K562 (cell line): ENCODE measurements around the gene EPB42. TPM values are rescaled to one million over a fixed set of nuclear protein-coding genes. Genes with fewer than 3 reads are reported as not detected.

Experiments used
- ATAC-seq: fragments of 200-7000 bp; cut with Tn5 transposase; 3 replicates; pipeline ENCODE4 v1.9.1; 2020; ENCODE audit warnings: moderate library complexity
- BruUV-seq: library from RNA; stranded (reverse); fragments of 400-500 nt; replicated peaks from 2 replicates; lab custom pipeline; 2021; lab: Mats Ljungman, UMichigan
- CTCF ChIA-PET: fragments of 300-600 bp; formaldehyde crosslinking; extraction: SDS; loops from one replicate; lab custom pipeline; 2021; ENCODE audit warnings: low intra/inter-chr PET ratio; lab: Yijun Ruan, JAX
- POLR2A ChIA-PET: fragments of 300-600, 350-650 bp; sonication (Branson Sonifier 250); formaldehyde crosslinking; extraction: SDS; loops from one replicate; lab custom pipeline; 2021; ENCODE audit warnings: antibody characterized with exemption, inconsistent platforms; lab: Yijun Ruan, JAX
- DNase-seq, 4 experiments: peaks; one replicate each; pipeline versions ENCODE4 v3.0.0 to v3.0.0-alpha.2; 2011 to 2018; ENCODE audit warnings: low spot score in 3 of 4, mixed read lengths in 3 of 4; ENCODE audit errors: extremely low read depth in 1 of 4
- FAIRE-seq: peaks from 2 replicates; lab custom pipeline; 2011; peaks lifted over from hg19 to GRCh38; lab: Jason Lieb, UNC
- H2AFZ ChIP-seq: 2 replicates; pipeline ENCODE4 v1.6.0; 2011; ENCODE audit warnings: low read depth, low read length, control low read depth, inconsistent platforms
- H3K27ac ChIP-seq: fragments of 200-600 bp; 3 replicates; pipeline ENCODE4 v1.8.0; 2011; ENCODE audit warnings: low read depth, mild to moderate bottlenecking, control low read depth, inconsistent platforms, low read length, moderate library complexity, mixed read lengths; ENCODE audit errors: extremely low read depth
- H3K27me3 ChIP-seq, 2 experiments: fragments of 300-600 bp in 1 of 2; 2 replicates in 1 of 2; 3 replicates in 1 of 2; pipeline versions ENCODE4 v1.6.0 to v1.8.0; 2011; ENCODE audit warnings: inconsistent platforms in 2 of 2, low read length in 2 of 2, mild to moderate bottlenecking in 1 of 2, mixed read lengths in 1 of 2, moderate library complexity in 1 of 2; ENCODE audit not compliant: control insufficient read depth in 2 of 2, insufficient read depth in 2 of 2
- H3K36me3 ChIP-seq: fragments of 300-600 bp; 3 replicates; pipeline ENCODE4 v1.8.0; 2011; ENCODE audit warnings: mild to moderate bottlenecking, low read length, inconsistent platforms; ENCODE audit not compliant: control insufficient read depth, insufficient read depth
- H3K4me1 ChIP-seq, 2 experiments: fragments of 200-600 bp in 1 of 2; replicated peaks in 1 of 2; 2 replicates in 1 of 2; 3 replicates in 1 of 2; pipeline versions ENCODE4 v1.5.1 to v1.8.0; 2011; ENCODE audit warnings: inconsistent platforms in 2 of 2, low read length in 2 of 2, mild to moderate bottlenecking in 1 of 2, mixed read lengths in 1 of 2, moderate library complexity in 1 of 2; ENCODE audit not compliant: control insufficient read depth in 2 of 2, insufficient read depth in 2 of 2
- H3K4me2 ChIP-seq: 2 replicates; pipeline ENCODE4 v1.6.1; 2011; ENCODE audit warnings: low read length, control low read depth, inconsistent platforms, mixed read lengths; ENCODE audit not compliant: insufficient read depth
- H3K4me3 ChIP-seq: fragments of 200-600 bp; sonication (generic), shearing (Covaris generic); 2 replicates; pipeline ENCODE4 v1.5.1; 2016; ENCODE audit warnings: control low read depth, inconsistent platforms
- H3K79me2 ChIP-seq: fragments of 200-600 bp; 3 replicates; pipeline ENCODE4 v1.8.0; 2011; ENCODE audit warnings: low read length, inconsistent platforms; ENCODE audit not compliant: control insufficient read depth, insufficient read depth
- H3K9ac ChIP-seq, 2 experiments: 2 replicates each; pipeline versions ENCODE4 v1.6.0 to v1.6.1; 2011; ENCODE audit warnings: low read depth in 2 of 2, low read length in 2 of 2, control low read depth in 1 of 2, inconsistent platforms in 1 of 2, mild to moderate bottlenecking in 1 of 2, mixed read lengths in 1 of 2; ENCODE audit not compliant: insufficient read depth in 1 of 2
- H3K9me1 ChIP-seq: one replicate; pipeline ENCODE4 v1.6.0; 2011; ENCODE audit warnings: inconsistent platforms, mild to moderate bottlenecking, low read length, moderate library complexity; ENCODE audit not compliant: control insufficient read depth, insufficient read depth
- H3K9me3 ChIP-seq: replicated peaks from 2 replicates; pipeline ENCODE4 v1.5.1; 2011; ENCODE audit warnings: low read depth, low read length, inconsistent platforms; ENCODE audit not compliant: control insufficient read depth, insufficient read depth
- H4K20me1 ChIP-seq: replicated peaks from 2 replicates; pipeline ENCODE4 v1.6.1; 2011; ENCODE audit warnings: low read length, inconsistent platforms, mixed read lengths; ENCODE audit not compliant: control insufficient read depth, insufficient read depth
- RBFOX2 ChIP-seq: fragments of 200-400 bp; formaldehyde crosslinking; IDR thresholded peaks from 2 replicates; pipeline ENCODE4 v1.6.1; 2017; ENCODE audit warnings: low read depth, mild to moderate bottlenecking, low read length, moderate library complexity
- SNRNP70 ChIP-seq: fragments of 200-400 bp; formaldehyde crosslinking; optimal IDR thresholded peaks from 2 replicates; pipeline ENCODE3; 2017; ENCODE audit warnings: low read depth, low read length
- TCF3 ChIP-seq: sonication (generic); formaldehyde crosslinking; IDR thresholded peaks from 2 replicates; pipeline ENCODE4 v1.4.0; 2020; ENCODE audit warnings: mild to moderate bottlenecking, missing genetic modification reagents
- ZFP30 ChIP-seq: fragments of 250-450 bp; sonication (Bioruptor Pico); IDR thresholded peaks from 2 replicates; pipeline ENCODE4 v1.8.0; 2022; ENCODE audit warnings: moderate library complexity, mild to moderate bottlenecking, inconsistent platforms, borderline replicate concordance
- ZFPM2 ChIP-seq: fragments of 250-450 bp; sonication (Bioruptor Pico); IDR thresholded peaks from 2 replicates; pipeline ENCODE4 v1.5.1; 2022; ENCODE audit warnings: mild to moderate bottlenecking
- WGBS: fragments of 100-300 bp; shearing (Covaris generic); methylation state at CpG from one replicate; pipeline ENCODE4 v1.1.6; 2016; ENCODE audit warnings: low coverage, mixed read lengths; ENCODE audit not compliant: insufficient coverage; ENCODE audit errors: missing lambda C conversion rate; 5-methylcytosine and 5-hydroxymethylcytosine counted together
- in situ Hi-C: fragments of 300-500 bp; cut with MboI; formaldehyde crosslinking; loops from 4 replicates; pipeline ENCODE4 v1.15.0; 2018; ENCODE audit warnings: inconsistent platforms, mixed read lengths
- intact Hi-C: fragments of 100-400 bp; cut with micrococcal nuclease; formaldehyde crosslinking; loops from 2 replicates; pipeline ENCODE4 v1.14.2; 2022
- polyA plus RNA-seq, 8 experiments: library from polyadenylated mRNA; depleted of rRNA in 4 of 8; stranded (reverse) in 5 of 8; unstranded in 3 of 8; fragments of >200 nt; fragmentation: Nextera tagmentation in 2 of 8; fragmentation: Illumina TruSeq in 1 of 8; extraction: Ambion mirVana in 2 of 8; extraction: Trizol in 1 of 8; gene quantifications; 2 replicates each; pipeline versions ENCODE4 v1.2.1 to v1.2.3, GENCODE V29; 2011 to 2014; ENCODE audit warnings: inconsistent platforms in 1 of 8, missing spikeins in 1 of 8
- total RNA-seq, 7 experiments: library from RNA; depleted of rRNA in 6 of 7; stranded (reverse); fragments of >200 nt in 6 of 7; fragmentation: Illumina TruSeq in 2 of 7; extraction: Trizol in 2 of 7; gene quantifications; 2 replicates each; pipeline versions ENCODE4 v1.2.1 to v1.2.3, GENCODE V29; 2011 to 2021; ENCODE audit warnings: low replicate concordance in 1 of 7
- TF ChIP-seq, protein P1 (sequence below): sonication (generic); formaldehyde crosslinking; IDR thresholded peaks from 2 replicates; pipeline ENCODE4 v1.8.1; 2023; ENCODE audit warnings: mild to moderate bottlenecking, missing genetic modification reagents

Gene EPB42
- total and polyA plus RNA-seq, 9 of the 15 experiments (the other 6 are each of a cell fraction or from before 2014, with no cell fraction given): 0.38 to 2.3 (median 1.4) TPM

DNA sequence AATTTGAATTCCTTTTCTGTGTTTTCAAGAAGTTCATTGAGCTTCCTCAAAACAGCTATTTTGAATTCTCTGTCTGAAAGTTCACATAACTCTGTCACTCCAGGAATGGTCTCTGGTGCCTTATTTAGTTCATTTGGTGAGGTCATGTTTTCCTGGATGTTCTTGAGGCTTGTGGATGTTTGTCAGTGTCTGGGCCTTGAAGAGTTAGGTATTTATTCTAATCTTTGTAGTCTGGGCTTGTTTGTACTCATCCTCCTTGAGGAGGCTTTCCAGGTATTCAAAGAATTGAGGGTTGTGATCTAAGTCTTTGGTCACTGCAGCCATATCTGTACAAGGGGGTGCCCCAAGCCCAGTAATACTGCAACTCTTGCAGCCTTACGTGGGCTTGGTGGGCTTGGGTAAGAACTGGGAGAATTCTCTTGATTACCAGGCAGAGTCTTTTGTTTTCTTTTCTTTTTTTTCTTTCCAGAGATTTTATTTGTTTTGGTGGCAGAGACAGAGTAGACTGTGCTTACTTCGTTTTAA is 55.0 kb downstream of the EPB42 start:
- BruUV-seq: no TSS peak
- CTCF ChIA-PET: no interaction called here
- no peak for DNase-seq
- Histone ChIP-seq H3K9me1 (no peaks in the 10 kb centered on the region), H3K4me2 (no peak overlapping the region), H3K79me2 (no peaks in the 10 kb centered on the region), H3K9me3 (no peaks in the 10 kb centered on the region), H3K9ac (no peak overlapping the region), H3K36me3 (peaks cover 14% of the 10 kb centered on the region; the same call in 1 of the 3 replicates), H3K4me1 (peaks cover 5 to 25% of the 10 kb centered on the region in 2 experiments), H3K27ac (no peak overlapping the region), H3K4me3 (no peak overlapping the region), H4K20me1 (no peaks in the 10 kb centered on the region), H2AFZ (no peak overlapping the region), H3K27me3 (no peaks in the 10 kb centered on the region)
- intact Hi-C loops: no loop called here
- in situ Hi-C loops: no loop called here
- FAIRE-seq: no peak
- WGBS: 93% methylated on average over 1 of the region's 2 CpGs
- TF ChIP-seq RBFOX2 (no peak), ZFPM2 (CRISPR knock-in tag) (no peak), TCF3 (no peak), SNRNP70 (no peak), ZFP30 (no peak)
- TF ChIP-seq, protein P1, sequence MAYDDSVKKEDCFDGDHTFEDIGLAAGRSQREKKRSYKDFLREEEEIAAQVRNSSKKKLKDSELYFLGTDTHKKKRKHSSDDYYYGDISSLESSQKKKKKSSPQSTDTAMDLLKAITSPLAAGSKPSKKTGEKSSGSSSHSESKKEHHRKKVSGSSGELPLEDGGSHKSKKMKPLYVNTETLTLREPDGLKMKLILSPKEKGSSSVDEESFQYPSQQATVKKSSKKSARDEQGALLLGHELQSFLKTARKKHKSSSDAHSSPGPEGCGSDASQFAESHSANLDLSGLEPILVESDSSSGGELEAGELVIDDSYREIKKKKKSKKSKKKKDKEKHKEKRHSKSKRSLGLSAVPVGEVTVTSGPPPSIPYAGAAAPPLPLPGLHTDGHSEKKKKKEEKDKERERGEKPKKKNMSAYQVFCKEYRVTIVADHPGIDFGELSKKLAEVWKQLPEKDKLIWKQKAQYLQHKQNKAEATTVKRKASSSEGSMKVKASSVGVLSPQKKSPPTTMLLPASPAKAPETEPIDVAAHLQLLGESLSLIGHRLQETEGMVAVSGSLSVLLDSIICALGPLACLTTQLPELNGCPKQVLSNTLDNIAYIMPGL (CRISPR knock-in tag): no peak
- POLR2A ChIA-PET: interaction anchor here (0.6 kb wide), 1 partner anchor 32 kb away, joined by 3 read pairs; no protein-coding TSS in a partner anchor
- ATAC-seq: no peak
